GM18502 (cell line): ENCODE measurements around the gene TSHZ2.
"Not testable (repeated sequence)": the region's sequence is repeated elsewhere in the genome, so short reads cannot be mapped to it uniquely, and the experiment has no call there.

Experiments
- ATAC-seq: cut with Tn5 transposase; IDR thresholded peaks from one replicate; pipeline ENCODE4 v1.9.1; 2021; ENCODE audit warnings: mild to moderate bottlenecking; ENCODE audit not compliant: unreplicated experiment, poor library complexity

TSHZ2 gene

DNA sequence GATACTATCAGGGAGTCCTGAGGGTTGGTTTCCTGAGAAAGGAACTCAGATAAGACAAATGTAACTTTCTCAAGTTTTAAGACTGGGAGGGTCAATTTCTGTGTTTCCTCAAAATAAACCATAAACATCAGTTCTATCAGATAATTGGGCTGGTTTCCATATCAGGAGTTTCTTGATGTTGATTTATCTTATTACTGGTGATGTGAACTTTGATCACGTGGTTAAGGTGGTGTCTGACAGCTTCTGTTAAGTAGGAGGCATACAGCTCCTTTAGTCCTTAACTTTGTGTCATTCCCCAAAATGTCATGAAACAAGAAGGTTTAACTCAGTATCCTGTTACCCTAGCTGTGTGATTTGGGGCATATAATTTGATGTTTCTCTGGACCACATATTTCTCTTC lies 476.3 kb downstream of the TSHZ2 start:
- no peak for ATAC-seq

GRCh38 chr20:53448875-53449274 lies 476.7 kb downstream of the TSHZ2 start:
- ATAC-seq = no peak

DNA sequence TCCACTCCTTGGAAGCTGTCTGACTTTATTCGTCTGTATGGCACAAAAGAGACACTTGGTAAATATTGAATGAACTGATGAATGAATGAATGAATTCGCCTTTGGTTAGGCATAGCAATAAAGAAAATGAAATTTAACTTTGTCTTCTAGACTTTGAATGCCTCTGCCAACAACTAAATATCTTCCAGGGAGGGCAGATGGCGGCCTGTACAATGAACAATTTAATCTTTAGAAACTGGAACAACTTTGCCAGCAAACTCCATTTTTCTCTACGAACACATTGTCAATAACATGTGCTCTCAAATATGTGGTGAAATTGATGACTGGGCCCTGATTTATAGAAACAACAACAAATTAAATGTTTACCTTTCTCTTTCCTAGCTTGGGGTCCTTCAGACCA lies 480.9 kb downstream of the TSHZ2 start:
- no peak for ATAC-seq

DNA sequence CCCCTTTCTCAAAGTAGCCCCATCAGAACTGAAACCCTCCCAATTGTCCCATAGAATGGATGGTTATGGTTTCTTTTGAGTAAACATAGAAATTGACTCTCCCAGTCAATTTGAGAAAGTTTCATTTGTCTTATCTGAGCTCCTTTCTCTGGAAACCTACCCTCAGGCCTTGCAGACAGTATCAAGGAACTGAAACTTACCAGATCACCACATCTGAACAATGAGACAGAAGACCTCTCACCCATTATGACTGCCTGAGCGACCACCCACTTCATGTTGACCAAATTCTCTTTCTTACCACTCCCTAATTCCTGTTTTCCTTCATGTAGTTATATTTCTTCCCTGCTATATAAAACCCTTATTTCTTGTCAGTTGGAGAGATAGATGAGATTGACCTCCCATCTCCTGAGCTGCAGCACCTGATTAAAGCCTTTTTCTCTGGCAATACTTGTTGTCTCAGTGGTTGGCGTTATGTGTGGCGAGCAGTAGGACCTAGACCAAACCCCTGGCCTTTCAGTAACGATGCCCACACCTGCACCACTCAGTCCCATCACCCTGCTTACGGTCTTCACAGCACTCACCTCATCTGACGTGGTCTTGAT lies 482.6 kb downstream of the TSHZ2 start:
- ATAC-seq = no peak

GRCh38 chr20:53463101-53463972 lies 491.2 kb downstream of the TSHZ2 start:
- no peak for ATAC-seq

- no peak for ATAC-seq
These were observed 494.1 kb downstream of the TSHZ2 start for GRCh38 chr20:53466279-53466678.

GRCh38 chr20:53468587-53468986 lies 496.4 kb downstream of the TSHZ2 start:
- ATAC-seq = no peak

DNA sequence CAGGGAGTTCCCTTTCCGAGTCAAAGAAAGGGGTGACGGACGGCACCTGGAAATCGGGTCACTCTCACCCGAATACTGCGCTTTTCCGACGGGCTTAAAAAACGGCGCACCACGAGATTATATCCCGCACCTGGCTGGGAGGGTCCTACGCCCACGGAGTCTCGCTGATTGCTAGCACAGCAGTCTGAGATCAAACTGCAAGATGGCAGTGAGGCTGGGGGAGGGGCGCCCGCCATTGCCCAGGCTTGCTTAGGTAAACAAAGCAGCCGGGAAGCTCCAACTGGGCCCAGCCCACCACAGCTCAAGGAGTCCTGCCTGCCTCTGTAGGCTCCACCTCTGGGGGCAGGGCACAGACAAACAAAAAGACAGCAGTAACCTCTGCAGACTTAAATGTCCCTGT lies 500.7 kb downstream of the TSHZ2 start:
- ATAC-seq = not testable (repeated sequence)

- no peak for ATAC-seq
These were observed 508.8 kb downstream of the TSHZ2 start for GRCh38 chr20:53480913-53481312.

GRCh38 chr20:53487461-53488200 lies 515.5 kb downstream of the TSHZ2 start:
- ATAC-seq = no peak

DNA sequence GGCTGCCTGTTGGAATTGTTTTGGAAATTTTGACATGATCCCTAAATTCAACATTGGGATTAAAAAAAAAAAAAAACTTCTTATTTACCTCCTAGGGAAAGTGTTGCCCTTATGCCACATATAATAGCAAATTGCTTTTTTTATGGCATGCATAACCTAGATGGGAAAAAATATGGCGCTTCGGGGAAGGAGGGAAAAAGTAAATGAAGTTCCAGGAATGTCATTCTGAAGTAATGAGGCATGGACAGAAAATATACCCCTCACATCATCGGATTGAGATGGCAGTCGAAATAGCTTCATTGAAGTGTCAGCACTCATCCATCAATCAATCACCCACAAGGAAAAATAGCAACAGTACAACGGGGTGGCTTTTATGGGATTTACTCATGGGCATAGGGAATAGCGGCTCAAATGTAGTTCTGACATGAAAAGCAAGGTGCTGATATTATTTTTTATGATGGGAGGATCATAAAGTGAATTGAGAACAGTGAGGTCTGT lies 516.7 kb downstream of the TSHZ2 start:
- ATAC-seq = no peak

GRCh38 chr20:53489528-53489927 lies 517.4 kb downstream of the TSHZ2 start:
- no peak for ATAC-seq

GRCh38 chr20:53490620-53491019 lies 518.5 kb downstream of the TSHZ2 start:
- ATAC-seq = no peak

DNA sequence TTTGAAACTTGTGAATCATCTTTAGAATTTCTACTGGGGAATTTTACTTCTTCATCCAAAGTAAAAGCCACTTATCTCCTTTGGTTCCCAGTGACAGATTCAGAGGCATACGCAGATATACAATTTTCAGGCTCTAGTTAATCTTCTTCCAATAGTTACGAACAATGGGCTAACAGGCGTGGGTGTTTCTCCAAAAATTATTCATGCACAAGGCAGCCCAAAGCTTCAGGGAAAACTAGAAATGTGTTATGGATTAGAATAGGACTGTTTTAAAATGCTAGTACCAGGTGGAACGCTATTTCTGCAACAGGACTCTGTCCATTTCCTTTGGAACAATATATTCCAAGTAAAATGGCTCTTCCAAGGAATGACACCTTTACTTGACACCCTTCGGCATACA lies 519.3 kb downstream of the TSHZ2 start:
- no peak for ATAC-seq

- no peak for ATAC-seq
These were observed 520.1 kb downstream of the TSHZ2 start for GRCh38 chr20:53492212-53492611.

GRCh38 chr20:53493311-53493857 lies 521.2 kb downstream of the TSHZ2 start:
- no peak for ATAC-seq

DNA sequence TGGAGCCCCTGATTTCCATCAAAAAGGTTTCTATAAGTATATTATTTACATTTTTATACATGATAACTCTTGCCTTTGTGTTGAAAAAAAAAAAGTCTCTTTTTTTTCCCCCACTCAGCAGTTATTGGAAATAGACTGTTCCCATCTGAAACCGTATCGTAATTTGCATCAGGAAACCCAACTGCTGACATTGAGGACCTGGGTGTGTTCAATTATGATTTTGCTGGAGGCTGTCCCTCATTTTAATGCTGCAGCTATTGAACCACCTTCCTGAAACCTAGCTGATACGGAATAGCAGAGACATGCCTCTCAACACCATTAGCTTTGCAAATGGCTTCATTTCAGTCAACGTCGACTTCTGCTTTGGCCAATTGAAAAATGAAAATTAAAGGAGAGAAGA lies 522.6 kb downstream of the TSHZ2 start:
- ATAC-seq = no peak

DNA sequence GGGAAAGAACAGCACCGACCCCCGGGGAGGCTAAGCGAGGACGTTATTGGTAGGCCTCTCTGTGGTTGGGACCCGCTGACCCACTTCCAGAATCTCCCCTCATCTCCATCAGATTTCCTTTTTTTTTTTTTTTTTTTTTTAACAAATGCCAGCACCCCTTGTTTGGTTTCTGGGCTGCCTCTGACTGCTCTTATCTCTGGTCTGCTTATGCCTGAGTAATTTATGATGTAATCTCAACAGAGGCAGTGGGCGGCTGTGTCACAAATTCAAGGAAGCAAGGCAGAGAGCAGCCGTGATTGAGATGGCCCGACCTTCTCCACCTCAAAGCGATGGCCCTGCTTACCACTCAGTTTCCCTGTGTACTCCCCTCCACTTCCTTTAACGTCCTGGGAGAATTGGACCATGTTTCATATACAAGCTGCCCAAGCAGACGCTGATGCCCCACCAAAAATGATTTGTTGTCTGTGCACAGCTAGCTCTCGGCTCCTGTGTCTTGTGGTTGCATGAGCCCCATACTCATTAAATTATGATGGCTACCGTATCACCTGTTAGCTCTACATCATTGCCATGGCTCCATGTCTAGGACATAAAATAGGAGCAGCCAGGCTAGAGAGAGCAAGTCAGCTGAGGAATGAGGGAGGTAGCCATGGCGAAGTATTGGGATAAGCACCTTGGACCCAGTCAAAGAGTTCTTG lies 523.4 kb downstream of the TSHZ2 start:
- no peak for ATAC-seq

DNA sequence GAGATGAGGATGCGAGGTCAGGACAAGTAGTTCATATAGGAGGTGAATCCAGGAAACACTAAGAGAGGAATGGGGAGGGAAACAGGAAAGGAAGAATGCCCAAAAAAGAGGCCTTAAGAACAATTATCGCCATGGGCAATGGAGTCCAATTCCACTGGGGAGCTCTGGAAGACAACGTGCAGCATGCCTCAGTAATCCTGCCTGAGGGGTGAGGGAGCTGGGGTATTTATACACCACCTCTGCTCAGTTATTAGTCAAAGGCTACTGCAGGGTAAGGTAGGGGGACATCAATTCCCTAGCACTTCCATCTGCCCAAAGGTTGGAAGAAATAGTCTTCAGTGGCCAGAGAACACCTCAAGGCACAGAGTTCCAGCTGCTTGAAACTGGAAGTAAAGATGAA lies 525.1 kb downstream of the TSHZ2 start:
- ATAC-seq = no peak

- no peak for ATAC-seq
These were observed 526.2 kb downstream of the TSHZ2 start for GRCh38 chr20:53498341-53498740.
